HG03460 (cell line): ENCODE data around the gene TCF25.

ENCODE experiments used
- ATAC-seq: cut with Tn5 transposase; IDR thresholded peaks from one replicate; pipeline ENCODE4 v1.9.1; 2021; ENCODE audit not compliant: unreplicated experiment

Gene TCF25

DNA sequence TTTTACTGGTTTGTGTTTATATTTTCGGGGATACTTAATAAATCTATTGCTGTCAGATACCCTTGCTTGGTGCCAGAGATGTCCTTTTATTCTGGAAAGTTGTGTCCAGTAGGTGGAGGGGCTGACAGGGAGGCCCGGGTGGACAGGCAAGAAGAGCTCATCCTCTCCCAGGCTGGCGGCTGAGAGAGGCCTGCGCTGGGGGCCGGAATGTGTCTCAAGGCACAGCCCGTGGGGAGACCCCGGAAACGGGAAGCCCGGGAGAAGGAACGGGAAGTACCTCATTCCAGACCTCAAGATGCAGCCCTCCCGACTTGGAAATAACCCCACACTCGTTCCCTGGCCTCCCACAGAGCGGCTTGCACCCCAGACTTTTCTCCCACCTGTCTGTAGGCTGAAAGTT is 62.6 kb downstream of the TCF25 start:
- no peak for ATAC-seq

DNA sequence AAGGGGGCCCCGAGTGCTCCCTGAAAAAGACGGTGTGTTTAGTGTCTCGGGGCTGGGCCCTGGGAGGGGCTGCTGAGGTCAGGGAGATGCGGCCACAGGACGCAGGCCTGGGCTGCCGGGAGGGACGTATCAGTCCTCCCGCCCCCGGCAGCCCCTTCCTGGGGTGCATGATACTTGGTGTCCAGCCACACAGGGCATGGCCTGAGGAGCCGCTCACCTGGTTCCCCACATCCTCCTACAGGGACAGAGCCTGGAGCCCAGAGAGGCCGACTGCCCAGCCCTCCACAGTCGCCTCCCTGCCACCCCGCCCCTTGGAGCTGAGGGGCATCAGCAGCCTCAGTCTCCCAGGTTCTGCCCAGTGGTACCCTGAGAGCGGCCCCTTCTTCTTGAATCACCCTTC is 63.1 kb downstream of the TCF25 start:
- ATAC-seq, result no peak

DNA sequence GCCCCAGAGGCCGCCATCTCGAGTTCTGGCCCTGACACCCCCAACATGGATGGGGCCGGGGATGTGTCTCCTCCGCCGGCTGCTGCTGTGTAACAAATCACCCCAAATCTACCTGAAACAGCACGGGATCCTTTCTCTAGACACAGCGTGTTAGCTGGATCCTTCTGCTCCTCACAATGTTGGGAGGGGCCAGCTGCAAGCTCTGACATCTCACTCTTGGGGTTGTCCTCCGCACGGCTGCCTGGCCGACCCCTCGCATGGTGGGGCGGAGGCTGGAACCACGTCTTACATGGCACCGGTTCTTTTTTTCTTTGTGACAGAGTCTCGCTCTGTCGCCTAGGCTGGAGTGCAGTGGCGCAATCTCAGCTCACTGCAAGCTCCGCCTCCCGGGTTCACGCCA is 63.6 kb downstream of the TCF25 start:
- no peak for ATAC-seq

DNA sequence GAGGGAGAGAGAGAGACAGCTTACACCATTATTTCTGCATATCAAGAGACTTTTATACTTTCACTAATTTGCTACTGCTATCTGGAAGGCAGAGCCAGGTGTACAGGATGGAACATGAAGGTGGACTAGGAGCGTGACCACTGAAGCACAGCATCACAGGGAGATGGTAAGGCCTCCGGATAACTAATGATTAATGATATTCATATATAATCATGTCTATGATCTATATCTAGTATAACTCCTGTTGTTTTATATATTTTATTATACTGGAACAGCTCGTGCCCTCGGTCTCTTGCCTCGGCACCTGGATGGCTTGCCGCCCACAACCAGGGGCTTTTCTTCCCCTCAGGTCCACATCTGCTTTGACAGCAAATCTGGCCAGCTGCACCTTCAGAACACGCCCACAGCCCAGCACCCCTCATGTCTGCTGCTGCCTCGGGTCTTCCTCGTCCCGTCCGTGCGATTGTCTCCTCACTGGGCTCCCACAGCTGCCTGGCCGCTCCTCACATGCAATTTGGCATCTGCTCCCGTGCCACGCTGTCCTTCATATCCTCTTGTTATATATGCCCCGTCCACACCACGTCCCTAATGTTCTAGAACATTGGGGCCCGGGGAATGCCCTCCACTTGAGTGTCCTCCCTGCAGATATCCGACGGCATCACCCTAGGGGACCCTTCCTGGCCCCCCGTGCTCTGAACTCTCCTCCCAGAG is 64.9 kb downstream of the TCF25 start:
- ATAC-seq, result no peak

DNA sequence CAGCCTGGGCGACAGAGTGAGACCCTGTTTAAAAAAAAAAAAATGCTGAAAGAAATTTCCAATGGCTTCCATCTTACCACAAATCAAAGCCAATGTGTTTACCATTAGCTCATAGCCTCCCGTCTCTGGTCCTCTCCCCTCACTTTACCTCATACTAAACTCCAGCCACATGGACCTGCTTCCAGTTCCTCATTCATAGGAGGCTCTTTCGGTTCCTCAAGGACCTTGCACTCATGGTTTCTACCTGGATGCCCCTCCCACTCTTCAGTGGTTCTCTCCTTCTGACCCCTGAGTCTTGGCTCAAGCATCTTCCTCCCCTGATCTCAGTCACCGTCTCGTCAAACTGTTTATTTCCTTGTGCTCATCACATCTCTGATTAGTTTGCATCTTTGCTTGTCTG is 71.4 kb downstream of the TCF25 start:
- no peak for ATAC-seq

DNA sequence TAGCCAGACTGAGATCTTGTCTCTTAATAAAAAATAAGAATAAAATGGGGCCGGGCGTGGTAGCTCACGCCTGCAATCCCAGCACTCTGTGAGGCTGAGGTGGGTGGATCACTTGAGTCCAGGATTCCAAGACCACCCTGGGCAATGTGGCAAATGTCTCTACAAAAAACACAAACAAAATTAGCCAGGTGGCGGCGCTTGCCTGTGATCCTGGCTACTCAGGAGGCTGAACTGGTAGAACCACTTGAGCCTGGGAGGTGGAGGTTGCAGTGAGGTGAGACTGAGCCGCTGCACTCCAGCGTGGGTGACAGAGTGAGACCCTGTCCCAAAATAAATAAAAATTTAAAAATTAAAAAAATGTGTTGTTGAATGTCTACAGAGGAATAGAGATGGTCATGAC is 72.3 kb downstream of the TCF25 start:
- ATAC-seq, result no peak

DNA sequence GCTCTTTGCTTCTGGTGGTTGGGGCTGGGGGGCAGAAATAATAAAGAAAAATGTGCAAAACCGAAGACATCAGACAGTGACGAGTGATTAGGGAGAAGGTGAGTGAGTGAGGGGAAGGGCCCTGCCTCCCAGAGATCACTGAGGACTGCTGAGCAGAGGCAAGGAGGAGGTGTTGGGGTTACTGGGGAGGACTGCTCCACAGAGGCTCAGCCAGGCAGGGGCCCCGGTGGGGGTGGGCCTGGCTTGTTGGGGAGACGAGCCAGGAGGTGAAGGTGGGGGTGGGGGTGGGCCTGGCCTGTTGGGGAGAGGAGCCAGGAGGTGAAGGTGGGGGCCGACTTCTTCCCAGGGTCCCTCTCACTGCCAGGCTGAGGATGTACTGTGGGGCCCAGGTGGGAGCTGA is 73.1 kb downstream of the TCF25 start:
- ATAC-seq, result no peak

DNA sequence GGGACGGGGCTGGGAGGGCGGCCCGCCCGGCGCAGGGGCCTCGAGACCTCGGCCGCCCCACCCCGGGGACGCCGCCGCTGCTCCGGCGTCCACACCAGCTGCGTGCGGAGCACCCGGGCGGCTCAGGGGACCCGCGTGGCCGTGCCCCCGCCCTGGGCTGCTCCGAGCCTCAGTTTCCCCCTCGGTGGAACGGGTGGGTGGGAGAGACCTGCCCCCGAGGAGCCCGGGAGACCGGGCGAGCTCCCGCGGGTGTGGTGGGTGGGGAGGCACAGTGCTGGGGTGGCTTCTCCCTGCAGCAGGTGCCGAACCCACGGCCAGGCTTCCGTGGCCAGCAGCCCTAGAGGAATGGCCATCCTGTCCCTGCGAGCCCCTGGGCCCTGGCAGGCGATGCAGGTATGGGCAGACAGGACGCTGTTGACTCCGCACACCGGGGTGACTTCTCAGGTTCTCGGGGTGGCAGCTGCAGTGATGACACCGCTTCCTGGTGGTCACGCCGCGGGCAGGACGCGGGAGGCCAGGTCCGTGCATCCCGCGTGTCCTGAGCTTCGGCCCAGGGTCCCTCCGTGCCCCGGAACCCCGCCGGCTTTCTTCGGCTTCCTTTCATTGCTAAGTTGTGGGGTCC is 75.8 kb downstream of the TCF25 start:
- no peak for ATAC-seq

DNA sequence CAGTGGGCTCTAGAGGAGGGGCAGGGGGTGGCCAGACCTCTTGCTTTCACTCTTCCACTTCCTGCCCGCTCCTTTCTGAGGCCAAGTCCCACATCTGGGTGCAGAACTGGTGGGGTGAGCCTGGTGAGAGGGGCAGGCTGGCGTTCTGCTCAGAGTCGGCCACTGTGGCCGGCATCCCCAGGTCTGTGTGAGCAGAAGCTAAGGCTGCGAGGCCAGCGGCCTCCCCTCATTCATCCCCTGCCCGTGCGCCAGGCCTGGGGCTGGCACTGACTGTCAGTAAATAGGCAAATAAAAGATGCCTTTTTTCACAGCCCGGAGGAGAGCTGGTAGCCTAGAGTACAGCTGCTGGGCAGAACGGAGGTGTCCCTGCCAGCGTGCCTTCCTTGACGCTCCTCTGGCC is 76.4 kb downstream of the TCF25 start:
- no peak for ATAC-seq

DNA sequence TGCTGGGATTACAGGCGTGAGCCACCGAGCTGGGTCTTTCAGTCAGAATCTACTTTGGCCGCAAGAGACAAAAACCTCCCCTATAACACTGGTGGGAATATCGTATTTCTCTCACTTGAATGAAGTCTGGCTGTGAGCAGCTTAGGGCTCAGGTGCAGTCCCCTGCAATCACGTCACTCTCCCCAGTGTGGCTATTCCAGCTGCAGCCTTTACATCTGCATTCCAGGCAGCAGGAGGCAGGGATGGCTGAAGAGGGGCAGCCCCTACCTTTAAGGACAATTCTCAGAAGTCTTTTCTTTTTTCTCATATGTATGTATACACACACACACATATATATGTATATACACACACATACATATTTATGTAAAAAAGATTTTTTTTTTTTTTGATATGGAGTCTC is 78.1 kb downstream of the TCF25 start:
- ATAC-seq, result no peak

DNA sequence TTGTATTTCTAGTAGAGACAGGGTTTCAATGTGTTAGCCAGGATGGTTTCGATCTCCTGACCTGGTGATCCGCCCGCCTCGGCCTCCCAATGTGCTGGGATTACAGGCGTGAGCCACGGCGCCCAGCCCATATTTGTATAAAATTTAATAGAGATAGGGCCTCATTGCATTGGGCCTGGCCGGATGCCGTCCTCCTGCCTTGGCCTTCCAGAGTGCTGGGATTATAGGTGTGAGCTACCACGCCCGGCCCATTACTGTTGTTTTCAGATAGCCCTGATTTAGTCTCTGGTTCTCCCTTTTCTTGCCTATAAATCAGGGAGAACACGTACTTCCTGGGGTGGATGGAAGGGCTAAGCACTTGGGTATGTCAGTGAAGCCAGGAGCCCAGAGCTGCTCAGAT is 78.7 kb downstream of the TCF25 start:
- ATAC-seq, result no peak

DNA sequence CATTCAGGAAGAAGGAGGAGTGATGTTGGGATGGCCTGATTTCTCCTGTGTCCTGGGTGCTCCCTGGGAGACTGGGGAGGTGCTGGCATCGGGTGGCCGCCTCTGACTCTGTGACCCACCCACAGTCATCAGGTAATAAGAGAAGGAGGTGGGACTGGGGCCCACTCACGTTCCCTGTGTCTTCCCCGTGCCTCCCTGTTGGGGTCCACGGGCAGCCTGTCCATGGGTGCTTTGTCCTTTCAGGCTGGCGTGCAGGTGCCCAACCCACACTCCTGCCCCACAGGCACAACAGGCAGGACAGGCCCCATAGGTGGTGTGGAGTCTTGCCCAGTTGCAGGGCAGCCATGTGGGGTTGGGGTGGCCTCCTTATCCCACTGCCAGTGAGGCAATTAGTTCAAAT is 79.2 kb downstream of the TCF25 start:
- ATAC-seq, result no peak

DNA sequence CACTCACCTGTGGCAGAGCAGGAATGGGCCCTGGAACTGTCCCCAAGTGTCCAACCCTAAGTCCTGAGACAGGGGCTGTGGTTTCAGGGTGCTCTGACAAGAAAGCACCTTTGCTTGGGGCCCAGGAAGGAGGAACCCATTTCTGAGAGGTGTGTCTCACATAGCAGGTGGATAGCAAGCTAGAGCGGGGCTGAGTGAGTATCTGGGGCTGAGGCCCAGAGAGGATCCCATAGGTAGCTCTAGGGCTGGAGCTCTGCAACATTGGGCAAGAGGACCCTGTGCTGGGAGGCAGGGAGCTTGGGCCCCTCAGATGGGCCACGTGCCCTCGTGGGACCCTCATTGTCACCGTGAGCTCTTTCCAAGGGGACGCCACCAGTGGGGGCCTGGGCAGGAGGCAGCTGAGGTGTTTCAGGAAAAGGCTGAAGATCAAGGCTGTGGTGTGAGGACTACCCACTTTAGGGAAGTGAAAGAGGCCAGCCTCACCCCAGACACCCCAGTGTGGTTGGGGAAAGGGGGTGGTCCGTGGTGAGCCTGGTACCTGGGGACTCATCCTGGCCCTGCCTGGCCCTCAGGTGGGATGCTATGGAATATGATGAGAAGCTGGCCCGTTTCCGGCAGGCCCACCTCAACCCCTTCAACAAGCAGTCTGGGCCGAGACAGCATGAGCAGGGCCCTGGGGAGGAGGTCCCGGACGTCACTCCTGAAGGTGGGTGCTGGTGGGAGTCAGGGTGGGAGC is 80.4 kb downstream of the TCF25 start:
- no peak for ATAC-seq

DNA sequence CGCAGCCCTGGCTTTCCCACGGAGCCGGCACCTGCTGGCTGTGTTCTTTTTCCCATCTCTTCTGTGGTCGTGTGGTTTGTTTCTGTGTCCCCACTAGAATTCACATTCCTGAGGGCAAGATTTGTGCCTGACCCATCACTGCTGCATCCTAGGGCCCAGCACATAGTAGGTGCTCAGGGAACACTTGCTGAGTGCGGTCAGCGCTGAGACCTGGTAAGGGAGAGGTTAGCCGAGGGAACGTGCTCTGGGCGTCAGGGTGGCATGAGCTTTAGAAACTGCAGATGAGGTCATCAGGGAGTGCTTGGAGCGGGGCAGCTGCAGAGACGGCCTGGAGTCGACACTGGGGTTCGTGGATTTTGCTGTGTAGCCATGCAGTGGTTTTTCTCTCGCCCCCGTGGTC is 81.1 kb downstream of the TCF25 start:
- no peak for ATAC-seq

DNA sequence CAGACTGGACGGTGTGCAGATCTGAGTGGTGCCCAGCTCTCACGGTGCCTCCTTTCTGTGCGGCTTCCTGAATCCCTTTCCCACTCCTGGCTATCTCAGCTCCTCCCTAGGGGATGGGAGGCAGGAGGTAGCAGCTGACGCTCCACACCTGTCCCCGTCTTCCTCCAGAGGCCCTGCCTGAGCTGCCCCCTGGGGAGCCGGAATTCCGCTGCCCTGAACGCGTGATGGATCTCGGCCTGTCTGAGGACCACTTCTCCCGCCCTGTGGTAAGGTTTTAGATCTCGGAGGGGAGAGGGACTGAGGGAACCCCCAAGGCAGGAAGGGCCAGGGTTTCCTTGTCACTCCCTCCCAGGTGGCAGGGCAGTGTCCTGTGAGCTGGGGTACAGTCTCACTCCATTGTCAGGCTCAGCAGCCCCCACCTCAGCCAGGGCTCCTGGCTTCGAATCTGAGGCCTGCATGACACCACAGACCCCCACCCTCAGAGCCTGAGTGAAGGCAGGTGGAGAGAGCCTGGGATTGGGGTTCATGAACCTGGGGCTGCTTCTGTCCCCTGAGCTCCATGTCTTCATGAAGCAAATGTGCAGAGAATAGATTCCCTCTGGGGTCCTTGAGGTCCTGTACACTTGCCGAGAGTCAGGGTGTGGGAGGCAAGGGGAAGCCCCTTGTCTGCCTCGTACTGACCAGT is 81.8 kb downstream of the TCF25 start:
- ATAC-seq, result no peak

DNA sequence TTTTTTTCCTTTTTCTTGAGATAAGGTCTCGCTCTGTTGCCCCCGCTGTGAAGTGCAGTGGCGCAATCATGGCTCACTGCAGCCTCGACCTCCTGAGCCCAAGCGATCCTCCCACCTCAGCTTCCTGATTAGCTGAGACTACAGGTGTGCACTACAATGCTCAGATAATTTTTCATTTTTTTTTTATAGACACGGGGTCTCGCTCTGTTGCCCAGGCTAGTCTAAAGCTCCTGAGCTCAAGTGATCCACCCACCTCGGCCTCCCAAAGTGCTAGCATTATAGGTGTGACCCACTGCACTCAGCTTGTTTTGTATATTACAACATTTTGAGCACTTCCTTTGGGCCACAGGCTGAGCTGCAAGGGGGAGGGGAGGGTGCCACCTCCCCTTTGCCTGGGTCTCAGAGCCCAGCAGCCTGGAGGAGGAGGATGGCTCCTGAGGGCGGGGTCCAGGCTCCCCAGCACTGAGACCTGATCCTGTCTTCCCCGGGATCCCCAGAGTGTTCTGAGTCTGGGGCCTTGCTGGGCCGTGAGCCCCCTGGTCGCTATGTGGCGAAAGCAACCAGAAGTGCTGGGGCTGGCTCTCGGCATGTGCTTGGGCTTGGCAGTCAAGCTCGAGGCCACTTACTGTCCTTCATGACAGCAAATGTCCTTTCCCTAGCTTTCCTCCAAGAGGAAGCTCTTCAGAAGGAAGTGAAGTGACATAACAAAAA is 83.3 kb downstream of the TCF25 start:
- ATAC-seq, result no peak

DNA sequence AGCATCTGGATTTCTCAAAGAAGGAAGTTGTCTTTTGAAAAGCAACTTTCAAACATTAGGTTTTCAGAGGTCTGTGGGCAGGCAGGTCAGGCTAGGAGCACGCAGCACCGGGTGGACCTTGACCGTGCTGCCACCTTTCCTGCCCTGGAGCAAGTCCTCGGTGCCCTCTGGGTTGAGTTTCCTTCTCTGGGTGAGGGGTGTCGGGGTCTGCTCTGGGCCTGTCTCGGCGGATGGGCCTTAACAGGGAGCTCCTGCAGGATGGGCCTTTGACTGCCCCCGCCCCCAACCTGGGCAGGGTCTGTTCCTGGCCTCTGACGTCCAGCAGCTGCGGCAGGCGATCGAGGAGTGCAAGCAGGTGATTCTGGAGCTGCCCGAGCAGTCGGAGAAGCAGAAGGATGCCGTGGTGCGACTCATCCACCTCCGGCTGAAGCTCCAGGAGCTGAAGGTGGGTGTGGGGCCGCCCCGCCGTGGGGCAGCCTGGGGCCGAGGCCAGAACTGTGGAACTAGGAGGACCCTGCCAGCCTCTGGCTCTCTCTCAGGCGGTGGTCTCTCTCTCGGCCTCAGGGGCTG is 83.9 kb downstream of the TCF25 start:
- no peak for ATAC-seq

DNA sequence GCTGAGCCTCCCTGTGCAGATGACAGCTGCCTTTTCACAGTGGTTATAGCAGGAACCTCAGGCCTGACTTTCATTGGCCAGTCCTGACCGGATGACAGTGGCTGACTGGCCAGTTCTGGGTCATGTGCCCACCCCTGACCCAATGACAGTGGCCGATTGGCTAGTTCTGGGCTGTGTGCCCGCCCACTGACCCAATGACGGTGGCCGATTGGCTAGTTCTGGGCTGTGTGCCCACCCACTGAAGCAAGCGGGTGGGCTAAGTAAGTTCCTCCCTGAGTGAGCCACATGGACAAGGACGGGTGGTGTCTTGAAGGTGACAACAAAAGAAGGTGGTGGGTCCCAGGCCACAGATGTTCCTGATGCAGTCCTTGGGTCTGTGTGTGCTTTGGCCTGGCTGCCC is 84.7 kb downstream of the TCF25 start:
- no peak for ATAC-seq

DNA sequence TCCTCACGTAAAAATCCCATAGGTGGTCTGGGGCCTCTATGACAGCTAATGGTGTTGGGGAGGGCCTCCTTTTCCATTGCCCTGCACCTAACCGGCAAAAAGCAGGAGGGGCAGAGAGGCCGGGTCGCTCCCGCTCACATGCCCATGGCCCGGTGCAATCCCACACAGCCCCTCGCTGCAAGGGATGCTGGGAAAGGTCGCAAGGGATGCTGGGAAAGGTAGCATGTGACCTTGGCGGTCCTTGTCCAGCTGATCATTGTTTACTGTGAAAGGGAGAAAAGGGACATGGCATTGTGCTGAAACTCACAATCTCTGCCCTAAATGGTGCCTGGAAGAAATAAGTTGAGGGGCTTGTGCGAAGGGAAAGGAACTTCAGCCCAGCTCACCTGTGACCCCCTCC is 85.2 kb downstream of the TCF25 start:
- ATAC-seq, result no peak

DNA sequence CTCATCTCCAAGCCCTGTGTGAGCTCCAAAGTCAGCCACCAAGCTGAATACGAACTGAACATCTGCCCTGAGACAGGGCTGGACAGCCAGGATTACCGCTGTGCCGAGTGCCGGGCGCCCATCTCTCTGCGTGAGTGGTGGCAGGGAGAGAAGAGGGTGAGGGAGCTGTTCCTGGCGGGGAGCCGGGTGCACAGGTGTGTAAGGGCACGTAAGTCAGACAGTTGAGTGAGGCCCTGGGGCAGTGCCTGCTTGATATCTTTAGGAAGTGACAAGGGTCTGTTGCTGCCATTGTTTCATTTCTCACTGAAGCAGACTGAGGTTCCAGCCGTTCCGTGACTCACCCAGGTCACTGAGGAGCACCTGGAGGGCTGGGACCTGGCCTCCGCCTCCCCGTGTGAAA is 87.6 kb downstream of the TCF25 start:
- ATAC-seq, result no peak
